Activated naive CD4-positive, alpha-beta T cell treated with anti-CD3 and anti-CD28 coated beads, Interleukin-2, amount 50 U/mL, for 72 hours (primary cell): ENCODE results near the gene PCP4L1. TPM values are rescaled to one million over a fixed set of nuclear protein-coding genes. Genes with fewer than 3 reads are reported as not detected.
A peak's percentile ranks its signal among the peaks of the same experiment; 100 is the strongest.
"Not testable (repeated sequence)": the region's sequence is repeated elsewhere in the genome, so short reads cannot be mapped to it uniquely, and the experiment has no call there.

Experiments
- ATAC-seq, 2 donors: fragments of 150-1000 bp; cut with Tn5 transposase; 2 replicates each; pipeline ENCODE4 v1.10.0; 2021; ENCODE audit warnings: mild to moderate bottlenecking in 2 of 2, moderate library complexity in 2 of 2
- DNase-seq, 2 donors: peaks; one replicate each; pipeline ENCODE4 v3.0.0; 2021 to 2022; ENCODE audit warnings: low spot score in 2 of 2
- H3K27ac Mint-ChIP-seq, 2 donors: one replicate each; pipeline ENCODE4 v1.8.0; 2022; ENCODE audit warnings: mild to moderate bottlenecking in 2 of 2, mixed read lengths in 2 of 2
- H3K36me3 Mint-ChIP-seq, 2 donors: one replicate each; pipeline ENCODE4 v1.8.0; 2022; ENCODE audit warnings: mixed read lengths in 2 of 2
- H3K9me3 Mint-ChIP-seq, 2 donors: one replicate each; pipeline ENCODE4 v1.8.0; 2022; ENCODE audit warnings: mixed read lengths in 2 of 2
- total RNA-seq, 2 donors: library from RNA; stranded (reverse); gene quantifications; one replicate each; pipeline ENCODE4 v1.2.3, GENCODE V29; 2022

Gene PCP4L1
- under 1 TPM in 1 of 2 donors, not detected in 1; 0.97 TPM for total RNA-seq

DNA sequence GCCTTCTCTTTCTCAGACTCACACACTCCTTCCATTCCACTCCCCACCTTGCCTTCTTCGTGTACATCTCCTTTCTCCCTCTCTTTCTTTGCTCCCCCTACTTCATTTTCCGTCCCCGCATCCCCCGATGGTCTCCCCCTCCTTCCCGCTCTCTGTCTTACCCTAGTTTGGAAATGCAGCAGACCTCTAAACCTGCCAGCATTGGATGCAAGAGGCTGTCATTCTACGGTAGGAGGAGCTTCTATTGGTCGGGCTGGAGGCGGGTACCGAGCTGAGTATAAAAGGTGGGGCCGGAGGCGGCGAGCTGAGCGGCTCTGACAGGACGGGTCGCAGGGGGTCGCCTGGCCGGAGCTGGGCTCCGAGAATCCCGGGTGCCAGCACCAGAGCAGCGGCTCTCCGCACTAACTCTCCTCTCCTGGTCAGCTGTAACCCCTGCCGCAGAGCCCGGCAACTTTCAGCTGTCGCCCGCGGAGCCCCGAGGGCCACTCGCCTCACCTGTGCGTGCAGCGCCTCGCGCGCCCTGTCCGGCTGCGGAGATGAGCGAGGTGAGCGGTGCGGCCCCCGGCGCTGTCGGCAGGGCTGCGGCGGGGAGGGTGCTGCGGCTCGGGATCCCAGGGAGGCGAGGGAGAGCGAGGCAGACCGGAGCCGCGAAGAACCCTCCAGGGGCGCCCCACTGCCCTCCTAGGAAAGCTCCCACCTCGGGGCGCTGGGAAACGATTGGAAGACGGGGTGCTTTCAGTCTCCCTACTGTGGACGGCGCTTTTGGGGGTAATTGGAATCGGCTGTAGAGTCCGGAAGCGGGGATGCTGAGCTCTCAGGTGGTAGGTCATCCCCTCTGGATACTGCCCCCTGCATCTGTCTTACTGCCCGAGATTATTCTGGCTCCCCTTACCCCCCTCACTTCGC, at the start of gene PCP4L1:
Gene PCP4L1 (plus strand): TSS at position 307 of the 906 bp plus-strand sequence. CDS start 230 bp downstream, at position 537.
- Mint-ChIP-seq H3K9me3 (peaks cover 9 to 16% of the 10 kb centered on the region in 2 donors), H3K36me3 (peaks cover 27 to 34% of the 10 kb centered on the region in 2 donors), H3K27ac (no peak within 1 kb of the TSS)
- peak; percentile 94 to 95 for ATAC-seq
- peak in 1 of 2 donors; percentile 58 for DNase-seq

DNA sequence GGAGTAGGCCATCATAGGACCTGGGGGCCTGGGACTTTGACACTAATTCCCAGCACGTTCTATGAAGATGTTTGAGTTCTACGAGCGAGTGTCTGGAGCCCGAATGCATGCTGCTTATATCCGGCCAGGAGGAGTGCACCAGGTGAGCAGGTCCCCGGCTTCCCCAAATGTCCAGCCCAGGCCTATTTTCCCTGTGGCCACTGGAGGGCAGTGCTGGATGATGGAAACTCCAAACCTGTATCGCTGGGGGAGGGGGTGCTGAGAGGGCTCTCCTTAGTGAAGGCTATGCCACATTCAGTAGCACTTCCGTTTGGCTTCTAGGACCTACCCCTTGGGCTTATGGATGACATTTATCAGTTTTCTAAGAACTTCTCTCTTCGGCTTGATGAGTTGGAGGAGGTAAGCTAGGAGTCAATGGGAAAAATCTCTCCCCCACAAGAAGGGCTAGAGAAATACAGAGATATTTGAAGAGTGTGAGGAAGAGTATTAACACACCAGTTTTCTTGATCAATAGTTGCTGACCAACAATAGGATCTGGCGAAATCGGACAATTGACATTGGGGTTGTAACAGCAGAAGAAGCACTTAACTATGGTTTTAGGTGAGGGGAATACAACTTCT, 48.6 kb upstream of the PCP4L1 start:
- ATAC-seq, result peak; percentile 90 to 95
- H3K36me3 Mint-ChIP-seq, result peaks cover 37 to 39% of the 10 kb centered on the region in 2 donors
- peak in 1 of 2 donors; percentile 74 for DNase-seq
- H3K9me3 Mint-ChIP-seq, result no peaks in the 10 kb centered on the region
- peak overlapping the region; percentile 20 to 31 for H3K27ac Mint-ChIP-seq

DNA sequence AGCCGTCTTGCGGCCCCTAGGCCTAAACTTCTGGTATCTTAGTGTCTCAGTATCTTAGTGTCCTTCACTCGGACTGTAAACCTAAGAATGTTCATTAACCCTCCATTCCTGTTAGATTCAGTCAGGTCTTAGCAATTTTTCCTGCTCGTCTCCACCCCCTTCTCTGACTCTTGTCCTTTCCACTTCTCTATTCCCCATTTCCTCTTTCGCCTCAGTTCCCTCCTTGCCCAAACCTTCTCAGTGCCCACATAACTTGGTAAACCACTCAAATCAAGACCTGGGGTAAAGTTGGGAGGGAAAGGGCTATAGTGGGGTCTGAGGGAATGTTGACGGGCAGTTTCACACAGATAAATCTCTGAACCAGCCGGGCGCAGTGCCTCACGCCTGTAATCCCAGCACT, 44.2 kb upstream of the PCP4L1 start:
- H3K36me3 Mint-ChIP-seq, result peaks cover 26 to 34% of the 10 kb centered on the region in 2 donors

DNA sequence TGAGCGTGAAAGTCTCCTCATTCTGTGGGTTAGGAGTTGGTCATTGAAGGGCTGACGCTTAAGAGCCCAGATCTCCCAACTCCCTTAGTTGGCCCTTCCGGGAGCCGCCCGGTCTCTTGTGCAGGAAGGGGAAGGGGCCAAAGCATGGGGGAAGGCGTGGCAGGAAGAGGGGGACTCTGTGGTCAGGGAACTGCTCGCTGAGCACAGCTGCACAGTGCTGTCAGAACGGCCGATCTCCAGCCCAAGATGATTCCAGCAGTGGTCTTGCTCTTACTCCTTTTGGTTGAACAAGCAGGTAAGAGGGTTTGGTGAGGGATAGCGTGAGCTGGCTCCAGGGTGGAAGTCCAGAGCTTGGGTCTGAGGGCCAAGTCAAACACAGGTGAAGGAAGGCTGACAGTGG, 43.5 kb upstream of the PCP4L1 start, which contains the start of gene FCER1G:
Gene FCER1G (plus strand): TSS at position 220 of the 400 bp plus-strand sequence. CDS start 27 bp downstream, at position 247.
- Mint-ChIP-seq H3K27ac (peak within 1 kb of the TSS; percentile 73 to 84), H3K9me3 (no peaks in the 10 kb centered on the region), H3K36me3 (peaks cover 20 to 27% of the 10 kb centered on the region in 2 donors)
- ATAC-seq, result no peak
- no peak for DNase-seq

More for the DNA sequence above, 44.2 kb upstream of the PCP4L1 start:
- no peaks in the 10 kb centered on the region for H3K9me3 Mint-ChIP-seq
- DNase-seq (no peak), ATAC-seq (no peak)
- peak overlapping the region in 1 of 2 donors; percentile 63 for H3K27ac Mint-ChIP-seq

DNA sequence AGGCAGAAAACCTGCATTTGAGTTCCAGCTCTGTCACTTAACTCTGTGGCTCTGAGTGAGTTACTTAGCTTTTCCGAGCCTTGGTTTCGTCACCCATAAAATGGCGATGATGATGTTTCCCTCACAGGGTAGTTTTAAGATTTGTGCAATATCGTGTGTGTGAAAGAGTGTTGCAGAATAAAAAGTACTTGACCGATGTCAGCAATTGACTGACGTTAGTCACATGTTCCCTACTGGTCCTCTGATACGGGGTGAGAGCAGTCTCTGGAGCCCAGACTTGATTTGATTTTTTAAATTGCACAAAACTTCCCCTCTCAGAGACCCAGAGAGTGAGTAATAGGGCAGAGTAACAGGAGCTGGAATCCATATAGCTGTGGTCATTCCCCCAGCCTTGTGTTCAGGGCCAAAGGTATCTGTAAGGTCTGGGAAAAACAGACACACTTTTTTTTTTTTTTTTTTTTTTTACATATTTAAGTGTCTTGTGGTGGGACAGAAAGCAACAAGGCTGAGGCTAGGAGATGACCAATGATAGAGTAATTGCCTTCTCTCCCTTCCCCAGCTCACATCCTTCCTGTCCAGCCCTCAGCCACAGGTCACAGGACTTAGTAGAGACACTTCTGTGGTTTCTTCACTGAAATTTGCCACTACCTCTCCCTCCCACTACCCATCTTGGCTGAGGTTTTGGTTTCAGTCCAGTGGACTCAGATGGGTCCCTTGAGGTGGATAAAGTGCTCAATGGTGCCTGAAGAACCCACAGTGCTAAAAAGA, 41.4 kb upstream of the PCP4L1 start:
- DNase-seq, result peak in 1 of 2 donors; percentile 72
- ATAC-seq, result peak; percentile 37 to 89
- peak overlapping the region; percentile 32 to 84 for H3K27ac Mint-ChIP-seq
- H3K36me3 Mint-ChIP-seq, result peaks cover 16 to 19% of the 10 kb centered on the region in 2 donors
- H3K9me3 Mint-ChIP-seq, result no peaks in the 10 kb centered on the region

DNA sequence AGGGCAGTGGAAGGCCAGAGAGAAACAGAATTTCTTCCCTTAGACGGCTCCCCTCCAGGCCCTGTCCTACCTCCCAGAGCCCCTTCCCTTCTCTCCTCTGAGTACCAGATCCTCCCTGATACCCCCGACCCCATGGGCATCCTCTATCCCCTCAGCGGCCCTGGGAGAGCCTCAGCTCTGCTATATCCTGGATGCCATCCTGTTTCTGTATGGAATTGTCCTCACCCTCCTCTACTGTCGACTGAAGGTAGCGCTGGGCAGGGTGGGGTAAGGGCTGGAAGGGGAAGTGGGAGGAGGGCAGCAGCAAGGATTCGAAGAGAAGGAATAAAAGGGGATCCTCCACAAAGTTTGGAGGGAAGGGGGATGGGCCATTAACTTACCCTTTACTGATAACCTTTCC, 40.7 kb upstream of the PCP4L1 start:
- no peak for ATAC-seq
- DNase-seq, result no peak
- peak overlapping the region; percentile 32 to 84 for H3K27ac Mint-ChIP-seq
- H3K36me3 Mint-ChIP-seq, result peaks cover 16 to 19% of the 10 kb centered on the region in 2 donors
- no peaks in the 10 kb centered on the region for H3K9me3 Mint-ChIP-seq

DNA sequence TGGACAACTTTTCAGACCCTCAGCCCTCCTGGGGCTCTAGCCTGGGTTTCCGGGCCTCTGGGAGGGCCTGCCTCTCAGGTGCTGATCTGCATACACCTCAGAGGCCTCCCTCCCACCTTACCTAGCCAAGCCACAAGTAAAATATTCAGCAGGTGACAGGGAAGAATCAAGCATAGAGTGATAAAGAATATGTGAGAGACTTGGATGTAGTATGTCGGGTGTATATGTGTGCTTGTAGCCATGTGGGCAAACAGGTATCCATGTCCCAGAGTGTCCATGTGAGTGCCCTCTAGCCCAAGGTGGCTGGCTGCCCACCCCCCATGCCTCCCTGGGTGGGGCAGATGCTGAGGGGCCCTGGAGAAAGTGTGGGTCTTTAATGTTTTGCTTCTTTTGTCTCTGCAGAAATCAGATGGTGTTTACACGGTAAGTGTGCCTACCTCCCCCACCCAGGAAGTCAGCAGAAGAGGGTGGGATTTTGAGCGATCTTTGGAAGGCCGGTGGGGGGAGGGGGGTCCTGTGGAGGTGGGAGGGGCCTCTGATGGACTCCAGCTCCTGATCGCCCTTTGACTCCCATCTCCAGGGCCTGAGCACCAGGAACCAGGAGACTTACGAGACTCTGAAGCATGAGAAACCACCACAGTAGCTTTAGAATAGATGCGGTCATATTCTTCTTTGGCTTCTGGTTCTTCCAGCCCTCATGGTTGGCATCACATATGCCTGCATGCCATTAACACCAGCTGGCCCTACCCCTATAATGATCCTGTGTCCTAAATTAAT, 40.1 kb upstream of the PCP4L1 start:
- H3K9me3 Mint-ChIP-seq, result no peaks in the 10 kb centered on the region
- H3K36me3 Mint-ChIP-seq, result peaks cover 11 to 12% of the 10 kb centered on the region in 2 donors
- DNase-seq (no peak), ATAC-seq (no peak)
- H3K27ac Mint-ChIP-seq, result peak overlapping the region; percentile 66 to 84

DNA sequence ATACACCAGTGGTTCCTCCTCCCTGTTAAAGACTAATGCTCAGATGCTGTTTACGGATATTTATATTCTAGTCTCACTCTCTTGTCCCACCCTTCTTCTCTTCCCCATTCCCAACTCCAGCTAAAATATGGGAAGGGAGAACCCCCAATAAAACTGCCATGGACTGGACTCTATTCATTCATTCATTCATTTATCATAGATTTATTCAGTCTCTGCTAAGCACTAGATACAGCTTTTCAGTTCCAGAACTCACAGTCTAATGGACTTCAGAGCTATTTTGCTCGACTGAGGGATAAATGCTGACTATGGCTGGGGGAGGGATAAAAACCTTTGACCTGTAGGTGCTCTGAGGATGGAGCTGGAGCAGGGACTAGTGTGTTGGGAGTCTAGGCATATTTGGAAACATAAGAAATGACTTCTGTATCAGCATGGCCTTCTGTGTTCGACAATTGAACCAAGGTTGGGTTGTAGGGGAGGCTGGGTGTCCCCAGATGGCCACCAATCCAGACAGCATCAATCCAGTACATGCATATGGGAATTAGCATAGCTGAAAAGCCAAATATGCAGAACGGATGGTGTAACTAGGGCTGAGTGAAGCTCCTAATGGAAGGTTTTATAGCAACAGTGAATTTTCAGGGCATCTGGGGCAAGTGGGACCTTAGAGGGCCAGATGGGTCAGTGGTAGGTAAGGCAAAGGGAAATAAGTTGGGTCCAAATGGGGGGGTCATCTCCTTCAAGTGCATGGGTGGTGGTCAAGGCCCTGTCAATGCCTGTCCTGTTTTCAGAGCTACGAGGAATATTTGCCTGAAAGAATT, 39.3 kb upstream of the PCP4L1 start:
- Mint-ChIP-seq H3K9me3 (no peaks in the 10 kb centered on the region), H3K27ac (peak overlapping the region in 1 of 2 donors; percentile 84), H3K36me3 (peaks cover 4% of the 10 kb centered on the region in 2 donors)
- ATAC-seq, result no peak
- DNase-seq, result no peak

DNA sequence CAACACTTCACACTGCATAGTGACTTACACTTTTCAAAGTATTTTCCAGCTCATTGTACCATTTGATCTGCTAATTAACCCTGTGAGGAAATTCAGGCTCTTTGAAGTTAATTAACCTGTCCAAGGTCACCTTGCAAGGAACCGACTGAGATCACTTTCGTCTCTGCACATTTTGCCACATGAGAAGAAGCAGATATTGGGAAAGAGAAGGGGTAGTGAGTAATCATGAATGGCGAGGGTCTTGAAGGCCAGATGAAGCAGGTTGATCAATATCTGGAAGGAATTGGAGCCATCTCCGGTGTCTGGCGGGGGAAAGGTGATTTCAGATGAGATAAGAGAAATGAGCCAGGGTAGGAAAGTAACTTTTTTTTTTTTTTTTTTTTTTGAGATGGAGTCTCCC, 38.5 kb upstream of the PCP4L1 start:
- no peaks in the 10 kb centered on the region for H3K36me3 Mint-ChIP-seq
- no peak for ATAC-seq
- H3K27ac Mint-ChIP-seq, result no peak overlapping the region
- no peaks in the 10 kb centered on the region for H3K9me3 Mint-ChIP-seq
- DNase-seq, result no peak

DNA sequence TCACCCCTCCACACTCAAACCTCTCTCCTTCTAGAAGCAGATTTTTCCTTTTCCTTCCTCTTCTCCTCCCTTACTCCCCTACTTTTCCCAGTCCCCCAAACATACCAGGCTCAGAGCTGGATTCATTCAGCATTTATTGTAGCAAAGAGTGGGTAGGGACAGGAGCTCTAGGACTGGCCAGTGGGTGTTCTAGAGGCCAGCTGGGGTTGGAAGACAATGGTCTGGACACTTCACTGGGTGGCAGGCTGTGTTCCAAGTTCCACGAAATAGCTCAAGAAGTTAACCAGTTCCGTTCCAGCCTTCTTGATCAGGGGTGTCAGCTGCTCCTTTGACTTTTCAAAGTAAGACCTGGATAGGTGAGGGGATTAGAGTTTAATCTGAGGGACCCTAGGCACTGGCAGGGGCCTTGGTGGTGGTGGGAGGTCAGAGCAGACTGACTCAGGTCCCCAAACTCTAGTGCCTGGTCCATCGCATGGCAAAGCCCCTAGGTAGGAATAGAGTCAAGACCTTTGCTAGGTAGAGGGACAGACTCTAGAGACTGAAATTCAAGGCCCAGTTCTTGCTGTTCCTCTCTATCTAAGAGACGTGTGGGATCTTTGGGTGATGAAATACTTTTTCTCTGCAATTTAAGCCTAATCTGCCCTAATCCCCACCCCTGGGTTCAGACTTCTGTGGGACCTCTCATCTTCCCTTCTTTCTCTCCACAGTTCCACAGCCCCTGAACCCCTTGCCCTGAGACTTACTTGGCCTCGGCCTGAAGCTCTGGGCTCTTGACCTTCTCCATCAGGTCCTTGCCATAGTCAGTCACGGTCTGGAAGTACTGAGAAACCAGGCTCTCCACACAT, 36.1 kb upstream of the PCP4L1 start:
- no peak for DNase-seq
- H3K9me3 Mint-ChIP-seq, result no peaks in the 10 kb centered on the region
- peaks cover 5 to 6% of the 10 kb centered on the region in 2 donors for H3K36me3 Mint-ChIP-seq
- H3K27ac Mint-ChIP-seq, result peak overlapping the region in 1 of 2 donors; percentile 52
- no peak for ATAC-seq

DNA sequence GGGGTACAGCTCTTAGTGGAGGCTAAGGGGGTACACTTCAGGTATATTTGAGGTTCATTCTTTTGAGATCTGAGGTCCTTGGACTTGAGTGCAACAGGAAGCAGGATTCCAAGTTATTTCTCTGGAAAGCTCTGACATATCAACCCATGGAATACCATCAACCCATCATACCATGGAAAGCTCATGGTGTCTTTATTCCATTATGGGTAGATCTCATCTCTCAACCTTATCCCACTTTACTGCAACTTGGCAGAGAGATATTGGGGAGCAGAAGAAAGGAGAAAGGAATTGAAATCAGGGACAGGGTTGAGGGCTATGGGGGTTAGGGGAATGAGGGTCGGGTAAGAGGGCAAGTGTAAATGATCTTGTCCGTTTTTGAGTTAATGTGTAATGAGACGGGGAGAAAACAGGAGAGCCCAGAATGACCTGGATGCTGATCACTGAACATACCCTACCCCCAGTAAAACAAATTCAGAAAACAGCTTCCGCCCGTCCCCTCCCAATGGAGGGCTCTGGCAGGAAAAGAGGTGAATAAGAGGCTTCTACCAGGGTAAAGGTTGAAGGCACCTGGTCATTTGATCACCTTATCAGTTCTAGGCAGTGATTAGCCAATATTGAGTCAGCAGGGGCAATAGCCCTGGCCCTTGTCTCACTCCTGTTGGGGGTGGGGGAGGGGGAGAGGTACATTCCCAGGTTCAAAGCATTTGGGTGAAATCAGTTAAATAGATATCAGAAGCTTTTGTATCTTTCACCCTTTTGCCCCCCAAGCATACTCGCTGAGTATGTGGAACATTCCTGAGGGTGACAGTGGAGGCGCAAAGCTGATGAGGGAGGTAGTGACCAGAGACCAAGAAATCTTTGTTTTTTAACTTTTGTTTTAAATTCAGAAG, 34.5 kb upstream of the PCP4L1 start:
- H3K9me3 Mint-ChIP-seq, result no peaks in the 10 kb centered on the region
- ATAC-seq, result no peak
- H3K27ac Mint-ChIP-seq, result no peak overlapping the region
- no peak for DNase-seq
- H3K36me3 Mint-ChIP-seq, result peaks cover 10 to 20% of the 10 kb centered on the region in 2 donors

DNA sequence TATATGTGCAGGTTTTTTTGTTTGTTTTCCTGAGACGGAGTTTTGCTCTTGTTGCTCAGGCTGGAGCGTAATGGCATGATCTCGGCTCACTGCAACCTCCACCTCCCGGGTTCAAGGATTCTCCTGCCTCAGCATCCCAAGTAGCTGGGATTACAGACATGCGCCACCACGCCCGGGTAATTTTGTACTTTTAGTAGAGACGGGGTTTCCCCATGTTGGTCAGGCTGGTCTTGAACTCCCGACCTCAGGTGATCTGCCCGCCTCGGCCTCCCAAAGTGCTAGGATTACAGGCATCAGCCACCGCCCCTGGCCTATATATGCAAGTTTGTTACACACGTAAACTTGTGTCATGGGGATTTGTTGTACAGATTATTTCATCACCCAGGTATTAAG, 33.9 kb upstream of the PCP4L1 start:
- not testable (repeated sequence) for DNase-seq, H3K9me3 Mint-ChIP-seq, H3K27ac Mint-ChIP-seq, ATAC-seq
- peaks cover 10 to 20% of the 10 kb centered on the region in 2 donors for H3K36me3 Mint-ChIP-seq

DNA sequence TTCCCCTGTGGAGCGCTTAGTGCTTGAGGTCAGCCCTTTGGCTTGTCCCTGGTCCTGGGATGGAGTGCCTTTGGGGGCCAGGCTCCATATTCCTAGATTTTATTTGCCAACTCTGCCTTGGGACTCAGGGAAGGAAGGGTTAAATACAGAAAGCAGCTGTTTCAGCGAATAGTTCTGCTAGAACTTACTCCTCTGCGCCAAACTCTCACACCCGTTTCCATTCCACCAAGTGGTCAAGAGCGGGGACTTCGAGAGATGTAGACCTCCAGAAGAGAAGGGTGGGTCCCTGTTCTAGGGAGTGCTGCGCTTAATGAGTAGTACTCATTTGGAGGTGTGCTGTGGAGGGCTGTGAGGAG, 33.4 kb upstream of the PCP4L1 start:
- ATAC-seq, result peak; percentile 8 to 14
- Mint-ChIP-seq H3K27ac (peak overlapping the region; percentile 69 to 83), H3K36me3 (peaks cover 10 to 20% of the 10 kb centered on the region in 2 donors), H3K9me3 (no peaks in the 10 kb centered on the region)
- no peak for DNase-seq
